Measurements from ENCODE around the gene GCAT.

The GCAT gene

DNA sequence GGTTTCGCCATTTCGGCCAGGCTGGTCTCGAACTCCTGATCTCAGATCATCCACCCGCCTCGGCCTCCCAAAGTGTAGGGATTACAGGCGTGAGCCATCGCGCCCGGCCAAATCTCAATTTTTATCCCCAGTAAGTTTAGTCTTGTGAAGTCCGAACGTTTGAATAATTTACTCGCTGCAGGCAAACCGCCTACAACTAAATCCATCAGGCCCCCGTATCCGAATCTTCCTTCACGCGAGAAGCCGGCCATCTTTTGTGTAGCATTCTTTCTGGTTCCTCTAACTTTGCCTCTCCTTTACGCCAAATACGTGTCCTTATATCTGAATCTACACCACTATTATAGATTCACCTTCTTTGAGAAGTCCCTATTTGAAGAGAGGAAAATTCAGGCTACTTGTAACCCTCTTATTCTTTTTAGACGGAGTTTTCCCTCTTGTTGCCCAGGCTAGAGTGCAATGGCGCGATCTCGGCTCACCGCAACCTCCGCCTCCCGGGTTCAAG is 40.9 kb downstream of the GCAT start:
- Histone ChIP-seq H3K4me3 (peak overlapping the region; percentile 95), H3K27ac (peak overlapping the region; percentile 80 to 94)
- TF ChIP-seq, protein P1, sequence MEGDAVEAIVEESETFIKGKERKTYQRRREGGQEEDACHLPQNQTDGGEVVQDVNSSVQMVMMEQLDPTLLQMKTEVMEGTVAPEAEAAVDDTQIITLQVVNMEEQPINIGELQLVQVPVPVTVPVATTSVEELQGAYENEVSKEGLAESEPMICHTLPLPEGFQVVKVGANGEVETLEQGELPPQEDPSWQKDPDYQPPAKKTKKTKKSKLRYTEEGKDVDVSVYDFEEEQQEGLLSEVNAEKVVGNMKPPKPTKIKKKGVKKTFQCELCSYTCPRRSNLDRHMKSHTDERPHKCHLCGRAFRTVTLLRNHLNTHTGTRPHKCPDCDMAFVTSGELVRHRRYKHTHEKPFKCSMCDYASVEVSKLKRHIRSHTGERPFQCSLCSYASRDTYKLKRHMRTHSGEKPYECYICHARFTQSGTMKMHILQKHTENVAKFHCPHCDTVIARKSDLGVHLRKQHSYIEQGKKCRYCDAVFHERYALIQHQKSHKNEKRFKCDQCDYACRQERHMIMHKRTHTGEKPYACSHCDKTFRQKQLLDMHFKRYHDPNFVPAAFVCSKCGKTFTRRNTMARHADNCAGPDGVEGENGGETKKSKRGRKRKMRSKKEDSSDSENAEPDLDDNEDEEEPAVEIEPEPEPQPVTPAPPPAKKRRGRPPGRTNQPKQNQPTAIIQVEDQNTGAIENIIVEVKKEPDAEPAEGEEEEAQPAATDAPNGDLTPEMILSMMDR (IDR thresholded peaks at IDR 0.05) = no peak
- no peak for DNase-seq (ENCODE audit: low spot score)

DNA sequence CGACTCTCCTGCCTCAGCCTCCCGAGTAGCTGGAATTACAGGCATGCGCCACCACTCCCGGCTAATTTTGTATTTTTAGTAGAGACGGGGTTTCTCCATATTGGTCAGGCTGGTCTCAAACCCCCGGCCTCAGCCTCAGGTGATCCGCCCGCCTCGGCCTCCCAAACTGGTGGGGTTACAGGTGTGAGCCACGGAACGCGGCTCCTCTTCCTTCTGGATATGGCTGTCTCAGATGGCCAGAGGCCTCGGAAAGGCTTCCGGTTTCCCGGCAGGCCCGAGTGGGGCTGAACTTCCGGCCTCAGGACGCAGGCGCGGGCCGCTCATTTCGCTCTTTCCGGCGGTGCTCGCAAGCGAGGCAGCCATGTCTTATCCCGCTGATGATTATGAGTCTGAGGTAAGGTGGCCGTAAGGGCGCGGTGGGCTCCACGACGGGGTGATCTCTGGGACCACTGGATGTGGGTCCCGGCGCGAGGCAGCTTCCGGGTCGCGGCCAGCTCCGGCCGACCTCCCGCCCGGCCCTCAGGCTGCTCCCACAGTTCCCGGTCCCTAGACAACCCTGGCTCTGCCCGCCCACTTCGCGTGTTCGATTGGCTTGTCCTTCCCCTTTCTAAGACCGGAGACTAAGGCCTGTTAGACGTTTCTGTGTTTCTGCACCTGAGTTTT is 41.5 kb downstream of the GCAT start, which contains the start of gene EIF3L:
Gene EIF3L, plus strand, starts transcription at position 331 of the 663 bp plus-strand sequence. Its CDS starts 31 bp downstream, at position 362.
- peak; percentile 93 for DNase-seq (ENCODE audit: low spot score)
- Histone ChIP-seq H3K4me3 (peak within 1 kb of the TSS; percentile 95), H3K27ac (peak within 1 kb of the TSS; percentile 80 to 94)
- TF ChIP-seq, protein P1 (IDR thresholded peaks at IDR 0.05) = no peak

DNA sequence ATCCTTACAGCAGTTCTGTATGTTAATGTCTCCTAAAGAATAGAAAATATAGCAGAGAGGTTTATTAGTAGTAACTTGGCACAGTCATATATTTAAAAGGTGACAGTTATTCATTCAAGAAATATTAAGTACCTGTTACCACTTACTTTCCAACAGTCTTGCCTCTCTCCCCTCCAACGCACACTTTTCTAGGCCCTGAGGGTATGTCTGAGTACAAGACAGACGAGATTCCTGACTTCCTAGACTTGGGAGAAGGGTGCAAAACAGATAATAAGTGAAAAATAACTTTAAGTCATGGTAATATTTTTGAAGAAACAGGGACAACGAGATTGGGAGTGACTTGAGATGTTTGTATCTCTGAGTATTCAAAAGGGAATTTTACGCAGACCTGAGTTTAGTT is 43.1 kb downstream of the GCAT start:
- no peak overlapping the region for H3K4me3 ChIP-seq
- DNase-seq (ENCODE audit: low spot score) = no peak
- TF ChIP-seq, protein P1 (IDR thresholded peaks at IDR 0.05) = no peak
- H3K27ac ChIP-seq = no peak overlapping the region

DNA sequence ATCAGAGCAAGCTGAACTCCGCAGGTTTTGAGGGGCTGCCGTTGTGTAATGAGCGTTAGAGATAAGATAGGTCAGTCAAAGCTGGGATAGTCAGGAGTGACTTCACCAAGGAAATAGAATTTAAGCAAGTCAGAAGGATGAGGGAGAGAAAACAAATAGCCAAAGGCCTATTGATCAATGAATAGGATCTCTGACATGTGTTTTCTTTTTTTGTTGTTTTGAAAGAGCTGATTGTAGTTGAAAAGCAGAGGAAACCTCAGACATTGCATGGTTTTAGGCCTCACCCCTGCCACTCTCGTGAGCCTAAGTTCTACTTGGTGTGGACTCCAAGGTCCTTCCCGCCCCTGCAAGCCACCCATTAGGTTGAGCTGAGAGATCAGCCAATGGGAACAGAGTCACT is 44.7 kb downstream of the GCAT start:
- H3K27ac ChIP-seq = no peak overlapping the region
- TF ChIP-seq, protein P1 (IDR thresholded peaks at IDR 0.05) = no peak
- no peak overlapping the region for H3K4me3 ChIP-seq
- DNase-seq (ENCODE audit: low spot score) = no peak

DNA sequence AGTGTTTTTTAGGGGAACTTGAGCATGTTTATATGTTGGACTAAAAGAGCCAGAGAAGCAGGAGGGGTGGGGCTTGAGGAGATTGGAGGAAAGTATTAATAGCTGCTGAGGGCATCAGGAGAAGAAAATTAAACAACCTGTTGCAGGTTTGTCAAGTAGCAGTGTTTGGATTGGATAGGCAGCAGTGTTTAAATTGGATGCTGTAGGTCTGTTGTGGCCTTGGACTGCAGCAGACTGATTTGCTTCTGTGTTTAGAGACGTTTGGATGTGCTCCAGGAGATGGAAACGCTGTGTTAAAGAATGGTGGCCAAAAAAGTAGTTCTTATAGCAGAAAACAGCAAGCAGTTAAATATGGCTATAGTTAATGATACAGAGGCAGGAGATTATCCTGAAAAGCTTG is 47.2 kb downstream of the GCAT start:
- no peak overlapping the region for H3K4me3 ChIP-seq
- peak overlapping the region in 1 of 2 donors; percentile 42 for H3K27ac ChIP-seq
- no peak for DNase-seq (ENCODE audit: low spot score)
- TF ChIP-seq, protein P1 (IDR thresholded peaks at IDR 0.05) = no peak

DNA sequence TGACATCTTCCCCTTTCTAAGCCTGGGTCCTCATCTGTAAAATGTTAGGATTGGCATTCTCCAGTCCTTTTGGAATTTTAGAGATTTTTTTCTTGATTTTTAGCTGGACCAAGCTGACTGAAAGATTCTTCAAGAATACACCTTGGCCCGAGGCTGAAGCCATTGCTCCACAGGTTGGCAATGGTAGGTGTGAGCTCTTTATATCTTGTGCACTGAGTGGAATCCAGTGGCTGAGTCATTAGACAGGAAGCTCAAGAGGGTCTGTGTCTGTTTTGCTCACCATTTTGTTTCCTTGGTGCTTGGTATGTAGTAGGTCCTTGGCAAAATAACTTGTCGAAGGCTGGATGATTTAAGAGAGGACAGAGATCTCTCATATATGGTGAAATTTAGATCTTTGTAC is 47.7 kb downstream of the GCAT start:
- DNase-seq (ENCODE audit: low spot score) = no peak
- H3K27ac ChIP-seq = peak overlapping the region in 1 of 2 donors; percentile 42
- TF ChIP-seq, protein P1 (IDR thresholded peaks at IDR 0.05) = no peak
- H3K4me3 ChIP-seq = no peak overlapping the region

All from coronary artery (tissue), 2 donors.